HG03135 (cell line): ENCODE data around the gene BUD23.
A peak's percentile ranks its signal among the peaks of the same experiment; 100 is the strongest.
"Not testable (repeated sequence)": the region's sequence is repeated elsewhere in the genome, so short reads cannot be mapped to it uniquely, and the experiment has no call there.

Experiments used
- ATAC-seq: cut with Tn5 transposase; IDR thresholded peaks from one replicate; pipeline ENCODE4 v1.9.1; 2021; ENCODE audit warnings: mild to moderate bottlenecking, moderate library complexity; ENCODE audit not compliant: unreplicated experiment

BUD23 gene

GRCh38 chr7:73717025-73717807 is 33.8 kb downstream of the BUD23 start:
- no peak for ATAC-seq

- ATAC-seq: no peak
Measured at GRCh38 chr7:73717991-73718405, 34.6 kb downstream of the BUD23 start.

DNA sequence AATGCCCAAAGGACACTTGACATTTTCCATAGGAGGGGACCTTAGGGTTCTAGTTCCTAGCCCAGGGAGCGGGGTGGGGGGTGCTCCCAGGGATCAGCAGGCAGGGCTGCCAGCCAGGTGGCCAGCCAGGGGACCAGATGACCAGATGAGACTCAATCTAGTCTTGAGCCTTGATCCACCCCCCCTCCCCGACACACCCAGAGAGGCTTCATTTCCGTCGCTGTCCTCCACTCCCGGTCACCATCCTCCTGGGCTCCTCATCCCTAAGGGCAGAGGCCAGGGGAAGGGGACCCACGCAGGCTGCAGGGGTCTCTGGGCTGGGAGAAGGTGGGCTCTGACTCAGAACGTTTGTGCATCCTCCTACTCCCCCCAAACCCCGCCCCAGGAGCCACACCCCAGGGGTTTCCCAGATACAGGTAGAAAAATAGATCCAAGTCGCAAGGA is 35.1 kb downstream of the BUD23 start:
- ATAC-seq: no peak

DNA sequence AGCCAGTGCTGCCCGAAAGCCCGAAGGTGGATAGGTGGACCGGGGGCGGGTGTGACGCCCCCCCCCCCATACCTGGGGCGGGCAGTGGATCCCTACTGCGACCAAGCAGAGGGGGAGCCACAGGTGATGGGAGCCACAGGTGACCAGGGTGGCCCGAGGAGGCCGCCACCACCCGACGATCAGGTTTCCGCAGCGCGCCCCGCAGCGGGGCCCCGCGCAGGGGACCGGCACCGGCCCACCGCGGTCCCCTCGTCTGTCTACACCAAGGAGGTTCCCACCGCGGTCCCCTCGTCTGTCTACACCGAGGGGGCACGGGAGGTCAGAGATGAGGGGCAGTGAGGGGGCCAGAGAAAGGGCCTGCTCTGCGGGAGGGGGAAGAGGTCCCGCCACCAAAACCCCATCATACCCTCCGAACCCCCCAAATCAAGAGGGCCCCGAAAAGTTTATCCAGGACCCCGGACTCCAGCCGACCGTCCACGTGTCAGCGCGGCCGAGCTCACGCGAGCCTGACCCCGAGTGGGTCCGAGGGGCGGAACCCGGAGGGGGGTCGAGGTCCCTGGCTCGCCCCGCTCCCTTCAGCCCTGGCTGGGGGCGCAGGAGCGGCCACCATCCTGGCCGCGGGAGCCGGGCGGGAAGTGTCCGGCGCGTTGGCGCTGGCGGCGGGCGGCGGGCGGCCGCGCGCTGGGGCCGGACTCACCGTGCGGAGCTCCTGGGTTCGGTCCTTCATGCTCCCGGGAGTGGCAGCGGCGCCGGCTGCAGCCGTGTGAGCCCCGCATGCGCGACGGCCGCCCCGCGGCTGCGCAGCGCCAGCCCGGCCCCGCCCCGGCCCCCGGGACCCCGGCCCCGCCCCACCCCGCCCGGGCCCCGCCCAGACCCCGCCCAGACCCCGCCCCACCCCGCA is 35.8 kb downstream of the BUD23 start, which contains the start of gene STX1A:
TSS of gene STX1A (minus strand) at position 765 of the 901 bp plus-strand sequence. CDS start at position 727, 38 bp downstream.
- peak; percentile 59 for ATAC-seq

DNA sequence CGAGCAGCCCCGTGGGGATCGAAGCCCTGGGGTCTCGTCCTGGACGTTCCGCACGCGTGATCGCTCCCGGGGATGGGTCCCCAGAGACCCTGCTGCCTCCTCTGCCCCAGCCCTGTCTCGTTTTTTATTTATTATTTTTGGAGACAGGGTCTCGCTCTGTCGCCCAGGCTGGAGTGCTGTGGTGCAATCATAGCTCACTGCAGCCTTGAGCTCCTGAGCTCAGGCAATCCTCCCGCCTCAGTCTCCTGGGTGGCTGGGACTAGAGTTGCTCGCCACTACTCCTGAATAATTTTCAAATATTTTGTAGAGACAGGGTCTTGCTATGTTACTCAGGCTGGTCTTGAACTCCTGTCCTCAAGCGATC is 36.4 kb downstream of the BUD23 start:
- ATAC-seq: peak; percentile 14

DNA sequence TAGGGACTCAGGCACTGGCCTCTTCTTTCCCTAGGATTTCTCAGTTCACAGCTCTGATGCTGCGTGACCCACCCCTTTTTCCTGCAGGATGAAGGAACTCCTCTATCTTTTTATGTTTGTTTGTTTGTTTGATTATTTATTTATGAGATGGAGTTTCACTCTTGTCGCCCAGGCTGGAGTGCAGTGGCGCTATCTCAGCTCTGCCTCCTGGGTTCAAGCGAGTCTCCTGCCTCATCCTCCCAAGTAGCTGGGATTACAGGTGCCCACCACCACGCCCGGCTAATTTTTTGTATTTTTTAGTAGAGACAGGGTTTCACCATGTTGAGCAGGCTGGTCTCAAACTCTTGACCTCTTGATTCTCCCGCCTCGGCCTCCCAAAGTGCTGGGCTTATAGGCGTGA is 37.0 kb downstream of the BUD23 start:
- not testable (repeated sequence) for ATAC-seq

DNA sequence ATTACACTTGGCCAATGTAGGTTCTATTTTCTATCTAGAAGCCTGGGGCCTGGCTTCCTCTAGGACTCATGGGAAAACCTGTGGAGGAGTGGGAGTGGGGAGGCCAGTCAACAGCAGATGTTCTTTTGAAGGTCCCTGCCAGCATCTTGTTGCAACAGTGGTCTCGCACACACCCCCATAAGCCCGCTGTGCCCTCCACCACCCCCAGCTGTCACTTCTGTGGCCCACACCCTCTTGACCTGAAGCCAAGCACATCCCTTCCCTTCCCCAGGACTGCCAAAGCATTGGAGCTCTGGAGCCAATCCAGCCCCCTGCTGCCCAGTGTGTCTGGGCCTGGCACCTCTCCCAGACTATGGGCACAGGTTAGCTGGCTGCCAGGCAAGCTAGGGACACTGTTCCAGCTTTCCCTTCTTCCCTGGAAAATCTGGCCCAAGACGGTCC is 38.0 kb downstream of the BUD23 start:
- no peak for ATAC-seq

DNA sequence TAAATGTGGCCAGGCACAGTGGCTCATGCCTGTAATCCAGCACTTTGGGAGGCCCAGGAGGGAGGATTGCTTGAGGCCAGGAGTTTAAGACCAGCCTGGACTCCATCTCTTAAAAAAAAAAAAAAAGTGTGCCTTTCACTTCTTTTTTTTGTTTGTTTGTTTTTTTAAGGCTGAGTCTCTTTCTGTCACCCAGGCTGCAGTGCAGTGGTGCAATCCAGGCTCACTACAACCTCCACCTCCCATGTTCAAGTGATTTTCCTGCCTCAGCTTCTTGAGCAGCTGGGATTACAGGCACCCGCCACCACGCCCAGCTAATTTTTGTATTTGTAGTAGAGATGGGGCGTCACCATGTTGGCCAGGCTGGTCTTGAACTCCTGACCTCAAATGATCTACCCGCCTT is 38.8 kb downstream of the BUD23 start:
- ATAC-seq: not testable (repeated sequence)

DNA sequence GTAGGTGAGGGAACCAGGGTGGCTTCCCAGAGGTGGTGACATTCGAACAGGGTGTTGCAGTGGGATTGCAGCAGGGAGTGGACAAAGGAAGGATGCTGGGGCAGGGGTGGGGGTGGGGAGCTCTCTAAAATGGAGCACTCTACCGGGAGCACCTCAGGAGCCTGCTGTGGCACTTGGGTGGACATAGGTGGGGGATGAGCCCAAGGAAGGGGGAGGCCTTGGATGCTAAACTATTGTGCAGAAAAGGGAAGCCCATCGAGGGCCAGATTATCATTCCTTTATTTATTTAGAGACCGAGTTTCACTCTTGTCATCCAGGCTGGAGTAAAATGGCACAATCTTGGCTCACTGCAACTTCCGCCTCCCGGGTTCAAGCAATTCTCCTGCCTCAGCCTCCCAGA is 39.4 kb downstream of the BUD23 start:
- ATAC-seq: no peak

DNA sequence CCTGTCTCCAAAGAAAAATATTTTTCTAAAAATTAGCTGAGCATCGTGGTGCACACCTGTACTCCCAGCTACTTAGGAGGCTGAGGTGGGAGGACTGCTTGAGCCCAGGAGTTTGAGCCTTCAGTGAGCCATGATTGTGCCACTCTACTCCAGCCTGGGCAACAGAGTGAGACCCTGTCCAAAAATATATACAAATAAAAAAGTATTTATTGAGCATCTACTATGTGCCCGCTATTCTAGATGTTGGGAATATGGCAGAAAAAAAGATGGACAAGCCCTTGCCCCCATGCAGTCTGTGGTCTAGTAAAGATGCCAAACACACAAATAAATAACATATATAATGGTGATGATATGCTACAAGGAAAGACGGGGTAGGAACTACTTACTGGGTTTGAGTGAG is 40.4 kb downstream of the BUD23 start:
- no peak for ATAC-seq

GRCh38 chr7:73726083-73726466 is 42.7 kb downstream of the BUD23 start:
- ATAC-seq: peak; percentile 24

- no peak for ATAC-seq
Measured at GRCh38 chr7:73727952-73728351, 44.6 kb downstream of the BUD23 start.

GRCh38 chr7:73728551-73728950 is 45.2 kb downstream of the BUD23 start:
- no peak for ATAC-seq

- ATAC-seq: no peak
Measured at GRCh38 chr7:73730485-73730884, 47.1 kb downstream of the BUD23 start.

- no peak for ATAC-seq
Measured at GRCh38 chr7:73732397-73732796, 49.0 kb downstream of the BUD23 start.

DNA sequence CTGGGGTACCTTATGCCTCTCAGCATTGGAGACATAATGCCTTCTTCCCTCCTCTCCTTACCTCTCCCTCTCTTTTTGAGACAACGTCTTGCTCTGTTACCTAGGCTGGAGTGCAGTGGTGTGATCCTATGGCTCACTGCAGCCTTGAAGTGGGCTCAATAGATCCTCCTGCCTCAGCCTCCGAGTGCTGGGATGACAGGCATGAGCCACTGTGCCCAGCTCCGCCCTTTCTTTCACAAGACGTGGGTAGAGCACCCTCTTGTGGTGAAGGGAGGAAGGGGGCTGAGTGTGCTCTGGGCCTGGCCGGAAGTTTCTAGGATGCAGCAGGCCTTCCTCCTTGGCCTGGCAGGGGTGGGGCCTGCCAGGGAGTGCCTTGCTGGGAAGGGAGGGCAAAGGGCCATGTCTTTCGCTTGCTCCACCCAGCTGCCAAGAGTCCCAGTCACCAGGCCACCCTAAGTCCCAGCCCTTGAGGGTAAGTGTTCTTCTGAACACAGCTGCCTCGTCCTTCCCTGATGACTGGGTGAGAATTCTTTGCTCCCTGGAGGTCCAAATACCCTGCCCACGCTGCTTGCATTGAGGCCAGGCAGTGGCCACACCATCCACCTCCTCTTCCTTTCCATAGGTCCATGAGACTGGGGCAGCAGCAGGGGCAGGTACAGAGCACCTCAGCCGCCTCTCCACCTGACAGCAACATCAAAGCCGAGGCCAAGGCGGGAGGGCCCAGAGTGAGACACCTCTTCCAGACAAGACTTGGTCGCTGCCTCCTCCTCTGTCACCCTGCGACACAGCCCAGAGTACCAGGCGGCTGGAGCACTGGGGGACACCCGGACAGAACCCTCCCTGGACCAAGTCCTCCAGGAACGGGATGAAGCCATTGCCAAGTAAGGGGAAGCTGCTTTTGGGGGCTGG is 51.5 kb downstream of the BUD23 start:
- ATAC-seq: peak; percentile 44

- ATAC-seq: no peak
Measured at GRCh38 chr7:73735528-73735905, 52.1 kb downstream of the BUD23 start.

DNA sequence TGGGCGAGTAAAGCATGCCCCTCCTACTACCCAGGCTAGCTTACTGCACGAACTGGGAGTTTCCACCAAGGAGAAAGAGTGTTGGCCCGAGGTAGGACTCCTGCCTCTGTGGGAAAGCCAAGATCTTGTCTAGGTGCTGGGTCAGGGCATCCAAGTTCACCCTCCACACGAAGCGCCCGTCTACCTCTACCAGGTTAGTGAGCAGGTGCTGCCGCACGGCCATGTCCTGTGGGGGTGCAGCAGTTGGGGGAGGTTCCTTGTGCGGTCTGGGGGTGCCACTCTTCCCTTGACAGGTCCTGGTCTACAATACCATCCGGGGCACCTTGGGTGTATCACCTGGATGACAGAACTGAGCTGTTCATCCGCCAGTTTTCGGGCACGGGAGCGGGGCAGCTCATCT is 53.5 kb downstream of the BUD23 start:
- ATAC-seq: no peak

DNA sequence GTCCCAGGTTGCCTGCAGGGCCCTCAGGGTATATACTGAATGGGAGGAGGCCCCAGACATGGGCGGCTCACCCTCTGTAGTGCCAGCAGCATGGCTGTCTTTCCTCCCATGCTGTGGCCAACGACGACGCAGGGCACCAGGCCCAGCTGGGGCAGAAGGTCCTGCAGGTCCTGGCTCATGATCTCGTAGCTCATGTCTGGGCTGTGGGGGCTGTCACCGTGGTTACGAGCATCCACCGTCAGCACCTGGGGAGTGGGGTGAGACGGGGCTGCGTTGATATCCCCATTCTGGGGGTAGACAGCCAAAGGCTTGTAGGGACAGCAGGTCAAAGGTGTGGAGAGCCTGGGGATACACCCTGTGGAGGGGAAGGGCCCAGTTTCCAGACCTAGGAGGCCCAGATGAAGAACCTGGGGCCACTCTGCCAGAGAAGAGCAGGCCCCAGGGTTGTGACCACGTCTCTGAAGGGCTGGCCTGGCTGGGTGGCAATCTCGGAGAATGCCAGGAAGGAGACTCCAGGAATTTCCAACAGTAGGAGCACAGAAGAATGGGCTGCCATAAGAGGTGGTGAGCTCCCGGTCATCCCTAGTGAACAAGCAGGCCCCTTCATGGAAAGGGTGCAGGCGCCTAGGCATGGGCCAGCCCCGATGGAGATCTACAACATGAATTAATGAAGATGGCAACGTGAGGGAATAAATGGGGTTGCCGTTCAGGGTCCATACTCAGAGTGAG is 54.3 kb downstream of the BUD23 start:
- ATAC-seq: no peak

DNA sequence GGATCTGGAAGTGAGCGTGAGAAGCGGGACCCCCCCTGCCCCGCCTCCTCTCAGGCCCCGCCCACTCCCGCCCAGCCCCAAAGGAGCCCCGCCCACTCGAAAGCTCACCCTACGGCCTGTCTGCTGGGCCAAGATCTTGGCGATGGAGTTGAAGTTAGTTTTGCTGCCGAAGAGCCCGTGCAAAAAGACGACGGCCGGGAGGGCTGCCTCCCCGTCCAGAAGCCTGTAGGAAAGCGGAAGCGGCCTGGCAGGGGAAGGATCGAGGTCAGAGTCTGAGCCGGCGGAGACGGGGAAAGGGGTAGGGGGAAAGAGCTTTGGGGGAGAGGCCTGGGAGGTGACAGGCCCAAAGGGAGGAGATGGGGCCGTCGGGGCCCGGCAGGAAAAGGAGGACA is 54.8 kb downstream of the BUD23 start:
- ATAC-seq: peak; percentile 15
